Neuronal stem cell (in vitro differentiated cells): Measurements from ENCODE around the gene LCP2.

ENCODE experiments used
- DNase-seq: peaks from one replicate; pipeline ENCODE4 v3.0.0-alpha.2; 2013; ENCODE audit warnings: low spot score
- H2AFZ ChIP-seq: one replicate; pipeline ENCODE4 v1.6.1; 2013; ENCODE audit warnings: mild to moderate bottlenecking, low read length, inconsistent platforms
- H2AK5ac ChIP-seq: 2 replicates; pipeline ENCODE4 v1.6.1; 2013; ENCODE audit warnings: low read depth, mild to moderate bottlenecking, inconsistent platforms, low read length, moderate library complexity, mixed read lengths
- H2BK120ac ChIP-seq: 2 replicates; pipeline ENCODE4 v1.6.1; 2013; ENCODE audit warnings: low read depth, mild to moderate bottlenecking, inconsistent platforms, low read length, moderate library complexity, mixed read lengths
- H2BK12ac ChIP-seq: one replicate; pipeline ENCODE4 v1.6.1; 2013; ENCODE audit warnings: low read length, inconsistent platforms
- H2BK15ac ChIP-seq: 2 replicates; pipeline ENCODE4 v1.6.1; 2013; ENCODE audit warnings: mild to moderate bottlenecking, low read length, inconsistent platforms, mixed read lengths
- H2BK5ac ChIP-seq: one replicate; pipeline ENCODE4 v1.6.1; 2013; ENCODE audit warnings: inconsistent platforms, mild to moderate bottlenecking, low read length, moderate library complexity
- H3K14ac ChIP-seq: one replicate; pipeline ENCODE4 v1.6.1; 2013; ENCODE audit warnings: low read length, inconsistent platforms
- H3K18ac ChIP-seq: 2 replicates; pipeline ENCODE4 v1.6.1; 2013; ENCODE audit warnings: low read length, inconsistent platforms
- H3K23ac ChIP-seq: 2 replicates; pipeline ENCODE4 v1.6.1; 2013; ENCODE audit warnings: low read depth, mild to moderate bottlenecking, mixed read lengths, low read length, inconsistent platforms; ENCODE audit not compliant: poor library complexity
- H3K27ac ChIP-seq: replicated peaks from 3 replicates; pipeline ENCODE4 v1.5.1; 2013; ENCODE audit warnings: low read length, inconsistent platforms
- H3K27me3 ChIP-seq, 3 experiments: 2 replicates each; pipeline ENCODE4 v1.6.1; 2013; ENCODE audit warnings: low read length in 3 of 3, mild to moderate bottlenecking in 2 of 3, inconsistent platforms in 1 of 3, low read depth in 1 of 3, mixed read lengths in 1 of 3, moderate library complexity in 1 of 3; ENCODE audit not compliant: control insufficient read depth in 3 of 3, insufficient read depth in 3 of 3
- H3K36me3 ChIP-seq, 2 donors: replicated peaks in 1 of 2; 2 replicates each; pipeline ENCODE4 v1.6.1; 2013; ENCODE audit warnings: low read length in 2 of 2; ENCODE audit not compliant: control insufficient read depth in 2 of 2, insufficient read depth in 2 of 2
- H3K4ac ChIP-seq: 2 replicates; pipeline ENCODE4 v1.6.1; 2013; ENCODE audit warnings: inconsistent platforms, mild to moderate bottlenecking, low read length, moderate library complexity
- H3K4me1 ChIP-seq, 2 donors: 1 replicate in 1 of 2; 2 replicates in 1 of 2; pipeline ENCODE4 v1.6.1; 2013; ENCODE audit warnings: low read length in 2 of 2, low read depth in 1 of 2; ENCODE audit not compliant: control insufficient read depth in 2 of 2, insufficient read depth in 1 of 2
- H3K4me2 ChIP-seq: one replicate; pipeline ENCODE4 v1.6.1; 2013; ENCODE audit warnings: mild to moderate bottlenecking, low read length, inconsistent platforms; ENCODE audit not compliant: insufficient read depth, poor library complexity, severe bottlenecking
- H3K4me3 ChIP-seq, 2 donors: 2 replicates each; pipeline ENCODE4 v1.5.1; 2013; ENCODE audit warnings: low read length in 2 of 2, mild to moderate bottlenecking in 2 of 2, inconsistent platforms in 1 of 2, moderate library complexity in 1 of 2
- H3K79me1 ChIP-seq: one replicate; pipeline ENCODE4 v1.6.1; 2013; ENCODE audit warnings: low read depth, mild to moderate bottlenecking, inconsistent platforms, low read length, moderate library complexity
- H3K9ac ChIP-seq: one replicate; pipeline ENCODE4 v1.6.1; 2013; ENCODE audit warnings: mild to moderate bottlenecking, low read depth, low read length, inconsistent platforms; ENCODE audit not compliant: poor library complexity
- H3K9me3 ChIP-seq, 2 donors: replicated peaks in 1 of 2; 2 replicates each; pipeline versions ENCODE3 to v1.6.1; 2013; ENCODE audit warnings: low read length in 2 of 2, mild to moderate bottlenecking in 2 of 2, inconsistent platforms in 1 of 2, low read depth in 1 of 2, mixed read lengths in 1 of 2, moderate library complexity in 1 of 2; ENCODE audit not compliant: control insufficient read depth in 2 of 2, insufficient read depth in 1 of 2
- H4K8ac ChIP-seq: one replicate; pipeline ENCODE4 v1.6.1; 2013; ENCODE audit warnings: low read depth, mild to moderate bottlenecking, inconsistent platforms, low read length, moderate library complexity
- H4K91ac ChIP-seq: one replicate; pipeline ENCODE4 v1.6.1; 2013; ENCODE audit warnings: low read length, low read depth, mild to moderate bottlenecking, inconsistent platforms; ENCODE audit not compliant: poor library complexity
- WGBS, 2 donors: extraction: QIAGEN DNeasy Blood & Tissue Kit; methylation state at CpG; one replicate each; pipeline ENCODE4 v1.1.7; 2013; ENCODE audit warnings: missing lambda C conversion rate in 2 of 2, mixed read lengths in 1 of 2; ENCODE audit not compliant: insufficient read length in 2 of 2, insufficient replicate concordance in 1 of 2; ENCODE audit errors: extremely low coverage in 2 of 2; 5-methylcytosine and 5-hydroxymethylcytosine counted together

The LCP2 gene

DNA sequence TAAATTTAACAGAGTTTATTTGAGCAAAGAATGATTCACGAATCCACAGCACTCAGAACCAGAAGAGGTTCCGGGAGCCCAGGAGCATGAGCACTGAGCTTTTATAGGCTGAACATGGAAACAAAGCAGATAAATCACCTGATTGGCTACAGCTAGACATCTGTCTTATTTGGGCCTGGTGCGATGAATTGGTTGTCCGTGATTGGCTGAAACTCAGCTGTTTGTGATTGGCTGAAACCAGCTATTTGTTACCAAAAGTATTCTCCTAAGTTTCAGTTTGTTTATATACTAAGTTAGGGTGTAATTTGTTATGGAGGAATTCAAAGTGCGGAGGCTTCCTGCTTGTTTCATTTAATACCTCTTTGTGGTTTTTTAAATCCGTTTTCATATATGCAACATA is 15.8 kb upstream of the LCP2 start:
- H4K91ac ChIP-seq: no peak overlapping the region
- H3K4ac ChIP-seq: no peak overlapping the region
- H2AK5ac ChIP-seq: no peak overlapping the region
- WGBS, 2 donors: no CpG with 5 or more reads among the region's 6 CpGs
- no peaks in the 10 kb centered on the region for H3K9me3 ChIP-seq
- no peak overlapping the region for H2BK12ac ChIP-seq
- no peak overlapping the region for H2AFZ ChIP-seq
- no peak overlapping the region for H3K18ac ChIP-seq
- H3K4me3 ChIP-seq: no peak overlapping the region
- H4K8ac ChIP-seq: no peak overlapping the region
- H2BK120ac ChIP-seq: no peak overlapping the region
- H3K36me3 ChIP-seq: no peaks in the 10 kb centered on the region
- H3K79me1 ChIP-seq: no peaks in the 10 kb centered on the region
- no peak overlapping the region for H3K27ac ChIP-seq
- H3K27me3 ChIP-seq: no peaks in the 10 kb centered on the region
- no peak for DNase-seq
- H2BK5ac ChIP-seq: no peak overlapping the region
- H3K9ac ChIP-seq: no peak overlapping the region
- no peak overlapping the region for H3K14ac ChIP-seq
- no peak overlapping the region for H2BK15ac ChIP-seq
- no peak overlapping the region for H3K23ac ChIP-seq
- peaks cover 6 to 12% of the 10 kb centered on the region in 2 donors for H3K4me1 ChIP-seq
- H3K4me2 ChIP-seq: no peak overlapping the region

DNA sequence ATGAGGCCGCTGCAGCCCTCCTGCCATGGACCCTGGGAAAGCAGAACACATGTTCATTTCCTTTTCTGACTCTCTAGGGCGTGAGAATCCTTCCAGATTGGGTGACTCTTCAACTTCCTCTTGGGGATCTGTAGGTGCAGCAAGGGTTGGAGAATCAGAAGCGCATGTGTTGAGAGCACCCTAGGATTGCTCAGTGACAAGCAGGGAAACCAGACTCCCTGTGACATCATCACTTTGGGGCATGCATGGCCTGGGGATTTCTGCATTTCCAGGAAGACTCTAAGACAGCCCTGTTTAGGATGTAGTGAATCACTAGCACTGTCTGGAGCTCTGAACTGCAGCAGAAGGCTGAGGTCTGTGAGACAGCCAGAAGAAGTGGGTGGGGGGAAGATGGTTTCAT is 15.1 kb upstream of the LCP2 start:
- Histone ChIP-seq H2AK5ac (no peak overlapping the region), H3K27ac (no peak overlapping the region), H2BK5ac (no peak overlapping the region), H3K79me1 (no peaks in the 10 kb centered on the region), H2BK120ac (no peak overlapping the region), H3K27me3 (no peaks in the 10 kb centered on the region), H4K8ac (no peak overlapping the region), H3K9ac (no peak overlapping the region), H3K14ac (no peak overlapping the region), H3K36me3 (no peaks in the 10 kb centered on the region), H3K4ac (no peak overlapping the region), H3K4me3 (no peak overlapping the region), H3K18ac (peak overlapping the region; percentile 51), H3K4me1 (peaks cover 12% of the 10 kb centered on the region in 2 donors), H3K9me3 (no peaks in the 10 kb centered on the region), H2BK15ac (no peak overlapping the region), H3K23ac (no peak overlapping the region), H2AFZ (no peak overlapping the region), H2BK12ac (no peak overlapping the region), H4K91ac (no peak overlapping the region), H3K4me2 (no peak overlapping the region)
- WGBS, 2 donors: no CpG with 5 or more reads among the region's 3 CpGs
- no peak for DNase-seq

DNA sequence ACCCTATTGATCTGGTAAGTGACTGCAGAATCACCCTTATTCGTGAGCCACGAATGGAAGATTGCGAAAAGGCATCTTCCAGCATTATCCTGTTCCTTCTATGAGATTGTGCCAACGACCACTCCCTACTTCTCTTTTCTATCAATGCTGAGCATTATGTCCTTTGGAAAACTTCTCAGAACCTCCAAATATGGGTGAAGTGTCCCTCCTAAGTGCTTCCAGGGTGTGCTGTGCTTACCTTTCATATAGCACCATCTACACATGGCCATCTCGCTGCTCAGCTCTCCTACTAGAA is 14.7 kb upstream of the LCP2 start:
- no CpG with 5 or more reads among the region's 5 CpGs for WGBS, 2 donors
- DNase-seq: no peak

DNA sequence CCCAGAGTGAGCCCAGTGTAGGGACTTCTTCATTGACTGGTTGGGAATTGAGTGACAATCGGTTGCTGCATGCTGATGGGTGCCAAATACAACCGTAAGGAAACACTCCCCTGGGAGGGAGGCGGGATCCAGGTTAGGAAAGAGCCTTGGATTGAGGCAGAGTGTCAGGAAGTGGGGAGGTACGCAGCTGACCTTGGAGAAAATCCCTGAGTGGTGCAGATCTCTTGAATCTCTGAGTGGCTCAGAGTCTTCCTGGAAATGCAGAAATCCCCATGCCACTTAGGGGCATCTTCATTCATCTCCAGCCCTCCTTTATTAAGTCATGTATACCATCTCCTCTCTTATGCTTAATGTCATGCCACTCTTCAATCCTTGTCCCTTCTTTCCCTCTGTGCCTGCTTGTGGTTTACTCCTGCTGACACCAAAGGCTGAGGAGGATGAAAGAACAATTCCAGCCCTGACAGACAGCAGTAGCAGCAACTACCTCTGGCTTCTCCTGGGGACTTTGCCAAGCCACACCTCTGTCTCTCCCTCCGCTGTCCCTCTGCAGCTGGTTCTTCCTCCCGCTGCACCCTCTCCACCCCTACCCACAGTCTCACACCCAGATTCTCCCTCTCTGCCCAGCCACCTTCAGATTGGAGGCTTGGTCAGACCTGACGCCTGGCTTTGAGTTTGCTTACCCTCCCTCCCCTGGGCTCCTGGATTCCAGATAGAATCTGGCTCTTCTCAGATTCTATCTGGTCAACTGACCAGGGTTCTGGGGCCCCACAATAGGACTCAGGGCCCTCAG is 14.1 kb upstream of the LCP2 start:
- Histone ChIP-seq H3K23ac (no peak overlapping the region), H2AFZ (no peak overlapping the region), H3K14ac (no peak overlapping the region), H3K4ac (no peak overlapping the region), H3K4me3 (no peak overlapping the region), H3K9me3 (no peaks in the 10 kb centered on the region), H4K91ac (no peak overlapping the region), H3K4me2 (no peak overlapping the region), H3K27me3 (no peaks in the 10 kb centered on the region), H2BK5ac (no peak overlapping the region), H3K36me3 (no peaks in the 10 kb centered on the region), H3K9ac (no peak overlapping the region), H3K4me1 (peaks cover 12 to 13% of the 10 kb centered on the region in 2 donors), H2BK12ac (no peak overlapping the region), H2BK120ac (no peak overlapping the region), H2AK5ac (no peak overlapping the region), H4K8ac (no peak overlapping the region), H3K27ac (no peak overlapping the region), H2BK15ac (no peak overlapping the region), H3K18ac (no peak overlapping the region), H3K79me1 (no peaks in the 10 kb centered on the region)
- no peak for DNase-seq
- no CpG with 5 or more reads among the region's 7 CpGs for WGBS, 2 donors

More for the DNA sequence above, 14.7 kb upstream of the LCP2 start:
- Histone ChIP-seq H2BK12ac (no peak overlapping the region), H2BK5ac (no peak overlapping the region), H3K18ac (no peak overlapping the region), H3K27me3 (no peaks in the 10 kb centered on the region), H2BK15ac (no peak overlapping the region), H3K9ac (no peak overlapping the region), H3K4me2 (no peak overlapping the region), H3K27ac (no peak overlapping the region), H3K4me1 (peaks cover 12 to 13% of the 10 kb centered on the region in 2 donors), H3K9me3 (no peaks in the 10 kb centered on the region), H4K8ac (no peak overlapping the region), H4K91ac (no peak overlapping the region), H2AFZ (no peak overlapping the region), H2BK120ac (no peak overlapping the region), H3K4ac (no peak overlapping the region), H3K79me1 (no peaks in the 10 kb centered on the region), H3K23ac (no peak overlapping the region), H3K14ac (no peak overlapping the region), H3K36me3 (no peaks in the 10 kb centered on the region), H3K4me3 (no peak overlapping the region), H2AK5ac (no peak overlapping the region)
